NCI-H1694 (cell line): ENCODE results near the gene MYO9B.

Experiments used
- DNase-seq: peaks from one replicate; lab custom pipeline; 2025; lab: John Stamatoyannopoulos, UW

MYO9B gene, protein sequence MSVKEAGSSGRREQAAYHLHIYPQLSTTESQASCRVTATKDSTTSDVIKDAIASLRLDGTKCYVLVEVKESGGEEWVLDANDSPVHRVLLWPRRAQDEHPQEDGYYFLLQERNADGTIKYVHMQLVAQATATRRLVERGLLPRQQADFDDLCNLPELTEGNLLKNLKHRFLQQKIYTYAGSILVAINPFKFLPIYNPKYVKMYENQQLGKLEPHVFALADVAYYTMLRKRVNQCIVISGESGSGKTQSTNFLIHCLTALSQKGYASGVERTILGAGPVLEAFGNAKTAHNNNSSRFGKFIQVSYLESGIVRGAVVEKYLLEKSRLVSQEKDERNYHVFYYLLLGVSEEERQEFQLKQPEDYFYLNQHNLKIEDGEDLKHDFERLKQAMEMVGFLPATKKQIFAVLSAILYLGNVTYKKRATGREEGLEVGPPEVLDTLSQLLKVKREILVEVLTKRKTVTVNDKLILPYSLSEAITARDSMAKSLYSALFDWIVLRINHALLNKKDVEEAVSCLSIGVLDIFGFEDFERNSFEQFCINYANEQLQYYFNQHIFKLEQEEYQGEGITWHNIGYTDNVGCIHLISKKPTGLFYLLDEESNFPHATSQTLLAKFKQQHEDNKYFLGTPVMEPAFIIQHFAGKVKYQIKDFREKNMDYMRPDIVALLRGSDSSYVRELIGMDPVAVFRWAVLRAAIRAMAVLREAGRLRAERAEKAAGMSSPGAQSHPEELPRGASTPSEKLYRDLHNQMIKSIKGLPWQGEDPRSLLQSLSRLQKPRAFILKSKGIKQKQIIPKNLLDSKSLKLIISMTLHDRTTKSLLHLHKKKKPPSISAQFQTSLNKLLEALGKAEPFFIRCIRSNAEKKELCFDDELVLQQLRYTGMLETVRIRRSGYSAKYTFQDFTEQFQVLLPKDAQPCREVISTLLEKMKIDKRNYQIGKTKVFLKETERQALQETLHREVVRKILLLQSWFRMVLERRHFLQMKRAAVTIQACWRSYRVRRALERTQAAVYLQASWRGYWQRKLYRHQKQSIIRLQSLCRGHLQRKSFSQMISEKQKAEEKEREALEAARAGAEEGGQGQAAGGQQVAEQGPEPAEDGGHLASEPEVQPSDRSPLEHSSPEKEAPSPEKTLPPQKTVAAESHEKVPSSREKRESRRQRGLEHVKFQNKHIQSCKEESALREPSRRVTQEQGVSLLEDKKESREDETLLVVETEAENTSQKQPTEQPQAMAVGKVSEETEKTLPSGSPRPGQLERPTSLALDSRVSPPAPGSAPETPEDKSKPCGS (N-terminal part only)

DNA sequence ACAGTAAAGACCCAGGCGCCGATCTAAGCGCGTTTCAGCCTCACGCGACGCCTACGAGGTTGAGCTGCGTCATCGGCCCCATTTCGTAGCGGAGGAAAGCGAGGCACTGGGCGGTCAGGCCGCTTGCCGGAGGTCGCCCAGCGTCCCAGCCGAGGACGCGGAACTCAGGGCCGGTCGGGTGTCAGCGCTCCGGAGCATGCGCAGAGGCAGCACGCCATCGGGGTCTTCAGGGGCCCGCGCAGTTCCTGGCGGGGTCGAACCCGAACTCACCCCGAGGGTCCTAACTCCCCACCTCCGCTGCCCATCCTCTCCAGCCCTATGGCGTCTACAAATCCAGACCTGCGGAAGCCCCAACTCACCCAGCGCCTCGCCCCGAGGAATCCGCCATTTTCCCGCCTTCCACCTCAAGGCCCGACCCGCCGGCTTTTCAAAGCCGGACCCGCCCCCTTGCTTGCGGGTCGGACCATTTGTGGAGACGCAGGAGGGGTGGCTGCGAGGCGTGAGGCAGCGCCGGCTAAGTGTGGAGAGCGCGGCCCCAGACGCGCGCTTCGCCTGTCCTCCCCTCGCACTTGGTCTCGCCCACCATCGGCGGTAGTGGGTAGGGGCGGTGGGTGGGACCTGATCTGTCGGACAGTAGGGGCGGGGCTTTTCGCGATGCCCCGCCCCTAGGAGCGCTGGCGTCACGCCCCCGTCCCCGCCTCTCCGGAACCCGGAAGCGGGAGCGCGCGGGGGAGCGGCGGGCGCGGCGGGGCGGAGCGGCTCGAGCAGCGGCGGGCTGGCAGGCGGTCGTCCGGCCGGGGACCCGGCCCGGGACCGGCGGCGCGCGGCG lies at the start of gene MYO9B, which contains the start of gene HAUS8:
MYO9B (plus strand) TSS at position 743 of the 829 bp plus-strand sequence. CDS start 25,941 bp downstream, outside the sequence.
HAUS8 (minus strand) TSS at position 418 of the 829 bp plus-strand sequence; CDS start at position 388, 30 bp downstream.
- peak; percentile 90 for DNase-seq

DNA sequence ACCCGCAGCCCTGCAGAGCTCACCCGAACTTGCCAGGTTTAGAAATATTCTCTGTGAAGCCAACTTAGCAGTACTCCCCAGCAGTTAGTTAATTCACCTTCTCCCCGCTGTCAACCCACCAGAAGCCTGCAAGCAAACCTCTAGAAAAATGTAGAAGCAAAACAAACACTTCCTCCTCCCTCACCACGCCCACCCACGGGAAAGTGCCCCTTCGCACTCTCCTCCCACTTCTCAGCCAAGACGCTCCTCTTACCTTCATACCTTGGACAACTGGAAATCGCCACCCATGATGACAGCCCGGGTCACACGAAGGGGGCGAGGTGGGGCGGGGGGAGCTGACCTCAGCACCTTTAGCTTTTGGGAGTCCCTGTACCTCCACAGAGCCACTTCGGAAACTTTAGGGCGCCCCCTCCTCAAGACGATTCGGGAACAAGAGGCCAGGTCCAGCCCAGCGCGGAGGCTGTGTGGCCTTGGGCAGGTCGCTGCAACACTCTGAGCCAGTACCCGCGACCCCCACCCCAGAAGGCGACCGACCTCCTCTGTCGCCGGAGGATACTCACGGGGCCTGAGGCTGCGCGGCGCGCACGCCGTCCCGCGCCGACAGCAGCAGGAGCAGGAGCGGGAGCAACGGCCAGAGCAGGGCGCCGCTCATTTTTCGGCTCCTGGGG lies 49.5 kb upstream of the MYO9B start:
- no peak for DNase-seq

DNA sequence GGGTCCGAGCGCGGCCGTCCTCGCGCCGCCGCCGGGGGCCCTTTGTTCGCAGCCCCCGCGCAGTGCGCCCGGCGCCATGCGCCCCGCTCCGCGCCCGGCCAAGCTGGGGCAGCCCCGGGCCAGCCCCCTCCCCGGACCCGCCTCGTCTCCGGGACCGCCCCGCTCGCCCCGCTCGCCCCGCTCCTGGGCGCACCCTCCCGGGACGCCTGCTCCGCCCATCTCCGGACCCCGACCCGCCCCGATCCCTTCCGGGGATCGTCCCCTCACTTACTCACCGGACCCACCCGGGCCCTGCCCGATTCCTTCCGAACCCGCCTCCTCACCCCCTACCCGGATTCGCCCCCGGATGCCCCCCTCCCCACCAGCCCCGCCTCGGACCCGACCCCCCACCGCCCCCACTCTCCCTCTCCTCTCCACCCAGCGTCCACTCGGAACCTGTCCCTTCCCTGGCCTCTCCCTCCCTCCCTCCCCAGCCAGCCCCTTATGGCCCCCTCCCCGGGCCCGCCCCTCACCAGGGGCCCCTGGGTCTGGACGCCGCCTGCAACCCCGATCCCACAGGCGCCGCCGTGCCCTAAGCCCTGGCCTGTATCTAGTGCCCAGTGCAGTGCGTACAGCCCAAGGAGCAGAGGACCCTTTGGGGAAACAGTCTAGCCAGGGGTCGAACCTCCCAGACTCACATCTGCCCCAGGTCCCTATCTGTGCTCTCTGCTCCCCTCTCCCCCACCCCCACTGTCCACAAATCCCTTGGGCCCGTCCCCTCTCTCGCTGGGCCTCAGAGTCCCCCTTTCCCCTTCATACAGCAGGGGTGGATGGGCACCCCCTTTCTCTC lies 48.7 kb upstream of the MYO9B start, which contains the start of gene CPAMD8:
CPAMD8 (minus strand) TSS at position 105 of the 829 bp plus-strand sequence. CDS start 168 bp downstream, outside the sequence.
- no peak for DNase-seq

DNA sequence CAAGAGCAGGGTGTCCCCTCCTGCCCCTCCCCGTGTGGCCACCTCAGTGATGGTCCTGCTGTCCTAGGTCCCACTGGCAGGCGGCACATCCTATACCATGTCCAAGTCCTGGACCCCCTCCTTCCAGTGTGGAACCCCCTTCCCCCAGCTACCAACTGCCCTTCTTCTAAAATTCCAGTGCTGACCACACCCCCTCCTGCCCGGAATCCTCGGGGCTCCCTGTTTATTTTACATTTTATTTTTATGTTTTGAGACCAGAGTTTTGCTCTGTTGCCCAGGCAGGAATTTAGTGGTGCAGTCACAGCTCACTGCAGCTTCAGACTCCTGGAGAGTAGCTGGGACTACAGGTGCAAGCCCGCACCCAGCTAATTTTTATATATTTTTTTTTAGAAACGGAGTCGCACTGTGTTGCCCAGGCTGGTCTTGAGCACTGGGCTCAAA lies 48.0 kb upstream of the MYO9B start:
- DNase-seq = no peak

DNA sequence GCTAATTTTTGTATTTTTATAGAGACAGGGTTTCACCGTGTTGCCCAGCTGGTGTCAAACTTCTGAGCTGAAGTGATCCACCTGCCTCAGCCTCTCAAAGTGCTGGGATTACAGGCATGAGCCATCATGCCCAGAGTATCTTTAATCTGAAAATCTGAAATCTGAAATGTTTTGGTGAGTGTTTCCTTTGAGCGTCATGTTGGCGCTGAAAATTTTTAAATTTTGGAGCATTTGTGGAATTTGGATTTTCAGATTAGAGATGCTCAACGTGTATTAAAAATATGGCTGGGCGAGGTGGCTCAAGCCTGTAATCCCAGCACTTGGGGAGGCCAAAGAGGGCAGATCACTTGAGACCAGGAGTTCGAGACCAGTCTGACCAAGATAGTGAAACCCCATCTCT lies 43.8 kb upstream of the MYO9B start:
- DNase-seq = no peak

DNA sequence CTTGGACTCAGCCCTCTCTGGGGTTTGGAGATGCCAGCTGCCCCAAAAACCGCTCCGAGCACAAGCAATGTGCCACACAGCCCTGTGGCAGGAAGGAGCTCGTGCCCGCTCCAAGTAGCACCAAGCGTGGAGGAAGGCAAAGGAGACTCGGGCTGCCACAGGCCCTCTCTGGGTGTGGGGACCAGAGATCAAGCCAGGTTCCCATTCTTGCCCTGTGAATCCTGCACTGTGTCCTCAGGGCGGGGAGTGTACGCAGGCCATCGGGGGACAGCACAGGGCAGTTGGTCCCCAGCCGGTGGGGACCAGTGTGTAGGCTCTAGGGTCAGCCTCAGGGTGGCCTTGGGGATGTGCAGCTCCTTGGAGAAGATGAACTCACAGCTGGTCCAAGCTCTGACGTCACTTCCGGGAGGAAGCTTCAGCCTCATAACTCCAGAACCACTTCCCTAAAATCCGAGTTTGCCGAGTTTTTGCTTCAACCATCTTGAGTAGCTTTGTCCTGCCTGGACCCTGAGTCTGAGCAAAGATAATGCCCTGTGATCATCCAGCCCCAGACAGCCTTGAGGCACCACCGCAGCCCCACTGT lies 39.6 kb upstream of the MYO9B start:
- DNase-seq = no peak

DNA sequence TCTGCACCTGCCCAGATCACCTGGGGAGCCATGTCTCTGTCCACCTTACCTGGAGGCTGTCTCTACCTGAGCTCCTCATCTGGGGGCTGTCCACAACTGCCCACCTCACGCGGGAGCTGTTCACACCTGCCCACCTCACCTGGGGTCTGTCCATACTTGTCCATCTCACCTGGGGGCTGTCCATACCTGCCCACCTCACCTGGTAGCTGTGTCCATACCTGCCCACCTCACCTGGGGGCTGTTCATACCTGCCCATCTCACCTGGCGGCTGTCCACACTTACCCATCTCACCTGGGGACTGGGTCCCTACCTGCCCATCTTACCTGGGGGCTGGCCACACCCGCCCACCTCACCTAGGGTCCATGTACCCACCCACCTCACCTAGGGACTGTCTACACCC lies 38.9 kb upstream of the MYO9B start:
- DNase-seq = no peak

DNA sequence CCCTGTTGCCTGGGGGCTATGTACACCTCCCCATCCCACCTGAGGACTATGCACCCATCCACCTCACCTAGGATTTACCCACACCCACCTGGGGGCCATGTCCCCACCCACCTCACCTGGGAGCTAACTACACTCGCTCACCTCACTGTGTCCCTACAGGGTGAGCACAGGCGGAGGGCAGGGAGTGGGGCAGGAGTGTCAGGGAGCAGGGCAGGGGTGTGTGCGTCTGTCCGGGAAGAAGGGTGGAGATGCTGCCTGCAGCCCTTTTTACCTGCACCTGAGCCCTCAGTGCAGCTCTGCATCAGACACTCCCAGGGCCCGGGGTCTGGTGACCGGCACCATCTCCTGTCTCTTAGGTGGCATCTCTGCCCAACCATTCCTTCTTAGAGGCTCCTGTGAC lies 38.4 kb upstream of the MYO9B start:
- DNase-seq = no peak

DNA sequence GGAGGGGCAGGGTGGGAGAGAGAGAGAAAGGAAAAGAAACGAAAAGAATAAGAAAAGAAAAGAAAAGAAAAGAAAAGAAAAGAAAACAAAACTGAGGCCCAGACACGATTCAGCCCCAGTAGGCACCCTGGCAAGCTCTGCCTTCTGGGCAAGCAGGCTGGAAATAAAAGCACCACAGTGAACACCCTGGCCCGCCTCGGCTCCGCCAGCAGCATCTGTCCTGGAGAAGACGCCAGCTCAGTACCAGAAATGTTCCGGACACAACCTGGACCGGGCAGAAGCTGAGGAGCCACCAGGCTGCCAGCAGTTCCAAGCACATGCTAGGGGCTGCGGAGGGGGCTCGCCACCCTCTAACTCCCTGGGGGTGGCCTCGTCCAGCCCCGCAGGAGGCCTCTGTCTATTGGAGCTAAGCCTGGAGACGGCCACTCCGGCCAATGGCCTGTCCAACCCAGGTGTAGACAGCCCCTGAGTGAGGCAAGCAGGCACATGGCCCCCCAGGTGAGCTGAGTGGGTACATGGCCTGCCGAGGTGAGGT lies 37.5 kb upstream of the MYO9B start:
- DNase-seq = no peak

DNA sequence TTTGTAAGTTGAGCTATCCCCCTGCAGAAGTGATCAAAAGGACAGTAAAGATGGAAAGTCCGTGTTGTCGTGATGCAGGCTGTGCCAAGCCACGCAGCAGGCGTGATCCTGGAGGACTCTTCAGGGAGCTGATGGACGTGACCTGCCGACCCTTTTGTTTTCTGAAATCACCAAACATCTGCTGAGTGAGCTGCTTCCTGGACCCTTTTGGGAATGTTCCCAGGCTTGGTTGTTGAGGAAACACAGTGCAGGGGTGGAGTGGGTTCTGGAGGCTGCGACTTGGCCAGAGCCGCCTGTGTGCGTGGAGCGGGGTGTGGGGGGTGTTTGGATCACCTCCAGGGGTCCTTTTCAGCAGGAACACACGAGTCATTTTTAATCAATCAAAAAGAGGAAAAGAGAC lies 33.6 kb upstream of the MYO9B start:
- DNase-seq = no peak

DNA sequence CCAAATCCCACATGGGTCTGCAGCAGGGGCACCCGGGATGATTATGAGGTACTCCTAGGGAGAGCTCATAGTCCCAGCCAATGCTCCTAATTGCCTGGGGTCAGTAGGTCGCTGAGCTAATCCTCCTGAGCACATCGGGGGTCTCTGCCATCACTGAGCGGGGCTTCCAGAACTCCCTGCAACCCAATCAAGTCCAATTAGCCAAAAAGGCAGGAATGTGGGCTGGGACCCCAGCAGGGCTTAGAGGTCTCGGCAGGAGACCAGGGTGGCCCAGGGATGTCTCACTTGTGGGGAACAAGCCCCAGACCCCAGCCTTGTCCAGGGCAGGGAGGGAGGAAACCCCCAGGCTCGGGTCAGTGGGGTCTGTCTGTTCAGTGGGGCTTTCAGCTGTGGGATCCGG lies 31.8 kb upstream of the MYO9B start:
- DNase-seq = no peak

DNA sequence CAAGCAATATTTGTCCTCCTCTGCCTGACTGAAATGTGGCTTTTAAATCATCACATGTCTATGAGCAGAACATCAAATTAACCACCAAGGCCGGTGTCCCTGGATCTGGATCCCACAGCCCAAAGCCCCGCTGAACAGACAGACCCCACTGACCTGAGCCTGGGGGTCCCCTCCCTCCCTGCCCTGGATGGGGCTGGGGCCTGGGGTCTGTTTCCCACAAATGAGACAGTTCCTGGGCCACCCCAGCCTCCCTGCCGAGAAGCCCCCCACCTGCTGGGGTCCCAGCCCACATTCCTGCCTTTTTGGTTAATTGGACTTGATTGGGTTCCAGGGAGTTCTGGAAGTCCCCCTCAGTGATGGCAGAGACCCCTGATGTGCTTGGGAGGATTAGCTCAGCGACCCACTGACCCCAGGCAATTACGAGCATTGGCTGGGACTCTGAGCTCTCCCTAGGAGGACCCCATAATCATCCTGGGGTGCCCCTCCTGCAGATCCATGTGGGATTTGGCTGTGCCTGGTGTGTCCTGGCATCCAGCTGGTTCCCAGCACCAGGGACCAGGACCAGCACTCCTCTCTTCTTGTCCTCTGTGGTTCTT lies 29.6 kb upstream of the MYO9B start:
- DNase-seq = no peak

DNA sequence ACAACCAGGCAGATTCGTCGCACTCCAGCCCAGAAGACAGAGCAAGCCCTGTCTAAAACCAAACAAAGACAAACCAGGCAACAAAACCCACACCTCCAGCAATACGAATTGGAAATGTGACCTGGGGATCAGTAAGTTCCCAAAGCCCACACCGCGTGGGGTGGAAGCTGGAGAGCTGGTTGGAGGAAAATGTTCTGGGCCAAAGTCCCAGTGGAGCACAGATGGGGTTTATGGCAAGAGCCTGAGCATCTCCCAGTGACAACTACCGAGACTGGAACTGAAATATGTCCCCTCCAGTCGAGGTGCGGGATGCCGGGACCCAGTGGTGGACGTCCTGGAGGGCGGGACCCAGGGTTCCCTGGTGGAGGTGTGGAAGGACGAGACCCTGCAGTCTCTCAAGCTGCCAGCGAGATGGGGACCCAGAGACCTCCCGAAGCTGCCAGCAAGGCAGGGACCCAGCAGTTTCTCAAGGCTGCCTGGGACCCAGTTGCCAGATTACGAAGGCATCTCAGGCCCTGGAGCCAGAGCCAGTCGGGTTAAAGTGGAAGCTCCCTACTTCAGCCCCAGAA lies 26.6 kb upstream of the MYO9B start:
- DNase-seq = no peak

DNA sequence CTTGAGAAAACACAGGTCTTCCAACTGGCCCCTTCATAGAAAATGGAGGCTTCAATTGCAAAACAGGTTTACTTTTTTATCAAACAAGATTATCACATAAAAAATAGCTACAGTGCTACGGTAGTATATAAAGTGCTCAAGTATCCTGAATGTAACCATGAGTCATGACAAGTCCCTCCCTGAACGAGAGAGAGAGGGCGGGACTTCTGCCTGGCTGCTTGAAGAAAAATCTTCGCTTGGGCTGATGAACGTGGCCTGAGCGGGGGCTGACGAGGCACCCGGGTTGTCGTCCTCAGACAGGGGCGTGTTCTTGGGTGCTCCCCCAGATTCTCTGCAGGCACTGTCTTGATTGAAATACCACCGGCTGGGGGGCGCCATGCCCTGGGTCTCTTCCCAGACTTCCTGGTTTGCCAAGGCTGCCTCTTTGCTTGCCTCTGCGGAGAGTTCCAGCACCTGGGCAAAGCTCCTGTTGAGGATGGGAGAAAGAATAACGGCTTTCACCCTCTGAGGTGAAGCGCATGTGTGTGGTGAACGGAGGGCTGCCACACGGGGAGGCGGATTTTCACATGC lies 25.8 kb upstream of the MYO9B start:
- DNase-seq = no peak

DNA sequence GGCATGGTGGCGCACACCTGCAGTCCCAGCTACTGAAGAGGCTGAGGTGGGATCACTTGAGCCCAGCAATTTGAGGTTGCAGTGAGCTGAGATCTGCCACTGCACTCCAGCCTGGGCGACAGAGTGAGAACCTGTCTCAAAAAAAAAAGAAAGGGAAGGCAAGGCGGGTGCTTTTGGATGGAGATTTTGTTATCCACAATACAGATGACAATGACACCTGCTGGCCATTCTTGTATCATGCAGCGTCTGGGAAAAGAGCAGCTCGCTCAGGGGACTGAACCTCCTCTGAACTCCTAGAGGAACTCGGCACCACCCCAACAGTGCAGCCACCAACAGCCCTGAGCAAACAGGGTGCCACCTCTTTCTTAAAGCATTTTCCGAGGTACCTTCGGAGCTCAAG lies 23.1 kb upstream of the MYO9B start:
- peak; percentile 35 for DNase-seq

DNA sequence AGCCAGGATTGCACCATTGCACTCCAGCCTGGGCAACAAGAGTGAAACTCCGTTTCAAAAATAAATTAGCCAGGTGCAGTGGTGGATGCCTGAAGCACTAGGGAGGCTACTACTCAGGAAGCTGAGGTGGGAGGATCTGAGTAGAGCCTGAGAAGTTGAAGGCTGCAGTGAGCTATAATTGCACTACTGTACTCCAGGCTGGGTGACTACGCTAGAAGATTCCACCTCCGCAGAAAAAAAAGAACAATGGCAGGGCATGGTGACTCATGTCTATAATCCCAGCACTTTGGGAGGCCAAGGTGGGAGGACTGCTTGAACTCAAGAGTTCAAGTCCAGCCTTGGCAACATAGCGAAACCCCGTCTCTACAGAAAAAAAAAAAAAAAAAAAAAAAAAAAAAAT lies 20.8 kb upstream of the MYO9B start:
- no peak for DNase-seq

DNA sequence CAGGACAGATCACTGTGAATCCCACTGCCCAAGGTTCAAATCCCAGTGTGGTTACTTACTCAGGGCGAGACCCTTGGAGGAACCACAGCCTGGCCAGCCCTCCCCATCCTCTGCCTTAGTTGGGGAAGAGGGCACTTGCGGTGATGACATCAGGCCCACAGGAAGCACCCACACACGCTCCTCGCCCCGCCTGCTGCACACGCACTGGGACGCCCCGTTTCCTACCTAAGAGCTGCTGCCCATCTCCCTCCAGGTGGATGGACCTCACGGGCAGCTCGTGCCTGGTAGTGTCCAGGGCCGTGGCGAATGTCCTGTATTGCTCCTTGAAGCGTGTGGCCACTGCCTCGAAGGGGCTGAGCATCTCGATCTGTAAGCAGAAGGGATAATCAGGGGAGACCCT lies 19.9 kb upstream of the MYO9B start:
- no peak for DNase-seq

DNA sequence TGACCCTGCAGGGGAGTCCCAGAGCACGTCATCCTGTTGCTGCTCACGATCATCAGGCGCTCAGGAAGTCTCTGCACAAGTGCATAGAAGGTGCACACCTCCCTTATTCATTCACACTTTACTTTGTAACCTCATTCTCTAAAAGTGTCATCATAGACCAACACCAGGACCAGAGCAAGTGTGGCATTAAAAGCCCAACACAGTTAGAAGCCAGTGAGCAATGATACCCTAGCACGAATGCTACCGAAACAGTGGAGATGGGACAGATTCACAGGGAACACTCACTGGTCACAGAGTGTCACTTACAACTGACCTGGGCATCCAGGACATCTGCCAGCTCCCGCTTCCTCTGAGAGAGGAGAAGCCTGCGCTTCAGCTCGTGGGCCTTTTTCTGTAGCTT lies 17.3 kb upstream of the MYO9B start:
- DNase-seq = no peak
